ENCODE measurements around the gene GNG3. TPM values are rescaled to one million over a fixed set of nuclear protein-coding genes. Genes with fewer than 3 reads are reported as not detected.

GNG3 gene
- polyA plus RNA-seq, 1 donor, result 10.9 TPM

- H3K36me3 ChIP-seq (ENCODE audit: control insufficient read depth, insufficient read depth, low read length), result peaks cover 82% of the 10 kb centered on the region
- no peak overlapping the region for H3K27ac ChIP-seq (ENCODE audit: low read length)
- no peak overlapping the region for H3K4me3 ChIP-seq (ENCODE audit: low read length)
Observed at GRCh38 chr11:62716816-62717215, 9.3 kb downstream of the GNG3 start.

GRCh38 chr11:62719302-62719978, 12.0 kb downstream of the GNG3 start:
- Histone ChIP-seq H3K9me3 (ENCODE audit: control insufficient read depth, low read depth, low read length) (no peaks in the 10 kb centered on the region), H3K4me1 (ENCODE audit: control insufficient read depth, insufficient read depth, low read length) (peaks cover 21% of the 10 kb centered on the region), H3K27me3 (ENCODE audit: control insufficient read depth, insufficient read depth, low read length) (no peaks in the 10 kb centered on the region), H3K36me3 (ENCODE audit: control insufficient read depth, insufficient read depth, low read length) (peaks cover 93% of the 10 kb centered on the region), H3K4me3 (ENCODE audit: low read length) (no peak overlapping the region), H3K27ac (ENCODE audit: low read length) (no peak overlapping the region)
- DNase-seq, result no peak
- no CpG with 5 or more reads among the region's 2 CpGs for WGBS (ENCODE audit: insufficient coverage, low lambda C conversion rate)

More at GRCh38 chr11:62716816-62717215, 9.3 kb downstream of the GNG3 start:
- WGBS (ENCODE audit: insufficient coverage, low lambda C conversion rate), result 100% methylated on average over 9 of the region's 11 CpGs
- H3K4me1 ChIP-seq (ENCODE audit: control insufficient read depth, insufficient read depth, low read length), result peaks cover 44% of the 10 kb centered on the region
- DNase-seq, result no peak
- no peaks in the 10 kb centered on the region for H3K9me3 ChIP-seq (ENCODE audit: control insufficient read depth, low read depth, low read length)
- no peaks in the 10 kb centered on the region for H3K27me3 ChIP-seq (ENCODE audit: control insufficient read depth, insufficient read depth, low read length)

- Histone ChIP-seq H3K4me3 (ENCODE audit: low read length) (no peak overlapping the region), H3K36me3 (ENCODE audit: control insufficient read depth, insufficient read depth, low read length) (peaks cover 70% of the 10 kb centered on the region), H3K27me3 (ENCODE audit: control insufficient read depth, insufficient read depth, low read length) (no peaks in the 10 kb centered on the region), H3K4me1 (ENCODE audit: control insufficient read depth, insufficient read depth, low read length) (peaks cover under 1% of the 10 kb centered on the region), H3K27ac (ENCODE audit: low read length) (no peak overlapping the region), H3K9me3 (ENCODE audit: control insufficient read depth, low read depth, low read length) (no peaks in the 10 kb centered on the region)
- 80% methylated on average over 1 of the region's 7 CpGs for WGBS (ENCODE audit: insufficient coverage, low lambda C conversion rate)
- DNase-seq, result no peak
Observed at GRCh38 chr11:62721994-62722393, 14.5 kb downstream of the GNG3 start.

- Histone ChIP-seq H3K27me3 (ENCODE audit: control insufficient read depth, insufficient read depth, low read length) (no peaks in the 10 kb centered on the region), H3K4me1 (ENCODE audit: control insufficient read depth, insufficient read depth, low read length) (no peaks in the 10 kb centered on the region), H3K4me3 (ENCODE audit: low read length) (peak overlapping the region; percentile 66), H3K27ac (ENCODE audit: low read length) (no peak overlapping the region), H3K36me3 (ENCODE audit: control insufficient read depth, insufficient read depth, low read length) (peaks cover 49% of the 10 kb centered on the region), H3K9me3 (ENCODE audit: control insufficient read depth, low read depth, low read length) (no peaks in the 10 kb centered on the region)
- WGBS (ENCODE audit: insufficient coverage, low lambda C conversion rate), result no CpG with 5 or more reads among the region's 8 CpGs
- DNase-seq, result no peak
Observed at GRCh38 chr11:62724171-62724570, 16.7 kb downstream of the GNG3 start.

- peaks cover 35% of the 10 kb centered on the region for H3K36me3 ChIP-seq (ENCODE audit: control insufficient read depth, insufficient read depth, low read length)
- peak overlapping the region; percentile 66 for H3K4me3 ChIP-seq (ENCODE audit: low read length)
- peak in 1 of 2 donors; percentile 49 for DNase-seq
- no peaks in the 10 kb centered on the region for H3K9me3 ChIP-seq (ENCODE audit: control insufficient read depth, low read depth, low read length)
- no peaks in the 10 kb centered on the region for H3K27me3 ChIP-seq (ENCODE audit: control insufficient read depth, insufficient read depth, low read length)
- H3K4me1 ChIP-seq (ENCODE audit: control insufficient read depth, insufficient read depth, low read length), result no peaks in the 10 kb centered on the region
- no CpG with 5 or more reads among the region's 7 CpGs for WGBS (ENCODE audit: insufficient coverage, low lambda C conversion rate)
- peak overlapping the region; percentile 90 for H3K27ac ChIP-seq (ENCODE audit: low read length)
Observed at GRCh38 chr11:62725646-62726045, 18.2 kb downstream of the GNG3 start.

- Histone ChIP-seq H3K4me3 (ENCODE audit: low read length) (peak overlapping the region; percentile 66), H3K36me3 (ENCODE audit: control insufficient read depth, insufficient read depth, low read length) (peaks cover 28% of the 10 kb centered on the region), H3K9me3 (ENCODE audit: control insufficient read depth, low read depth, low read length) (no peaks in the 10 kb centered on the region), H3K4me1 (ENCODE audit: control insufficient read depth, insufficient read depth, low read length) (no peaks in the 10 kb centered on the region), H3K27me3 (ENCODE audit: control insufficient read depth, insufficient read depth, low read length) (no peaks in the 10 kb centered on the region), H3K27ac (ENCODE audit: low read length) (peak overlapping the region; percentile 90)
- WGBS (ENCODE audit: insufficient coverage, low lambda C conversion rate), result no CpG with 5 or more reads among the region's 51 CpGs
- no peak for DNase-seq
Observed at GRCh38 chr11:62726156-62726914, 18.9 kb downstream of the GNG3 start.

- DNase-seq, result no peak
- Histone ChIP-seq H3K27me3 (ENCODE audit: control insufficient read depth, insufficient read depth, low read length) (no peaks in the 10 kb centered on the region), H3K27ac (ENCODE audit: low read length) (peak overlapping the region; percentile 90), H3K4me1 (ENCODE audit: control insufficient read depth, insufficient read depth, low read length) (no peaks in the 10 kb centered on the region), H3K4me3 (ENCODE audit: low read length) (peak overlapping the region; percentile 66), H3K36me3 (ENCODE audit: control insufficient read depth, insufficient read depth, low read length) (peaks cover 23% of the 10 kb centered on the region), H3K9me3 (ENCODE audit: control insufficient read depth, low read depth, low read length) (no peaks in the 10 kb centered on the region)
- WGBS (ENCODE audit: insufficient coverage, low lambda C conversion rate), result no CpG with 5 or more reads among the region's 37 CpGs
Observed at GRCh38 chr11:62726915-62727164, 19.4 kb downstream of the GNG3 start.

- peak; percentile 99 for DNase-seq
- whole genome bisulfite sequencing (ENCODE audit: insufficient coverage, low lambda C conversion rate), result no CpG with 5 or more reads among the region's 72 CpGs
- peaks cover 18% of the 10 kb centered on the region for H3K36me3 ChIP-seq (ENCODE audit: control insufficient read depth, insufficient read depth, low read length)
- H3K27me3 ChIP-seq (ENCODE audit: control insufficient read depth, insufficient read depth, low read length), result no peaks in the 10 kb centered on the region
- H3K27ac ChIP-seq (ENCODE audit: low read length), result peak within 1 kb of the TSS; percentile 90
- H3K4me1 ChIP-seq (ENCODE audit: control insufficient read depth, insufficient read depth, low read length), result no peaks in the 10 kb centered on the region
- no peaks in the 10 kb centered on the region for H3K9me3 ChIP-seq (ENCODE audit: control insufficient read depth, low read depth, low read length)
- peak within 1 kb of the TSS; percentile 66 for H3K4me3 ChIP-seq (ENCODE audit: low read length)
Observed at GRCh38 chr11:62727165-62727871, 19.8 kb downstream of the GNG3 start, which contains the start of gene HNRNPUL2. HNRNPUL2 (minus strand) TSS chr11:62727457; CDS start chr11:62727156, 301 bp downstream.

GRCh38 chr11:62727872-62728170, 20.3 kb downstream of the GNG3 start:
- H3K36me3 ChIP-seq (ENCODE audit: control insufficient read depth, insufficient read depth, low read length), result peaks cover 13% of the 10 kb centered on the region
- H3K27me3 ChIP-seq (ENCODE audit: control insufficient read depth, insufficient read depth, low read length), result no peaks in the 10 kb centered on the region
- peak overlapping the region; percentile 66 for H3K4me3 ChIP-seq (ENCODE audit: low read length)
- H3K27ac ChIP-seq (ENCODE audit: low read length), result peak overlapping the region; percentile 90
- DNase-seq, result peak; percentile 95 to 99
- H3K4me1 ChIP-seq (ENCODE audit: control insufficient read depth, insufficient read depth, low read length), result no peaks in the 10 kb centered on the region
- WGBS (ENCODE audit: insufficient coverage, low lambda C conversion rate), result no CpG with 5 or more reads among the region's 20 CpGs
- H3K9me3 ChIP-seq (ENCODE audit: control insufficient read depth, low read depth, low read length), result no peaks in the 10 kb centered on the region

GRCh38 chr11:62728171-62728988, 20.9 kb downstream of the GNG3 start, which contains the start of gene TTC9C:
TTC9C (plus strand) TSS chr11:62728486; CDS start chr11:62728849, 363 bp downstream.
- H3K4me1 ChIP-seq (ENCODE audit: control insufficient read depth, insufficient read depth, low read length), result no peaks in the 10 kb centered on the region
- peak; percentile 77 to 90 for DNase-seq
- peak within 1 kb of the TSS; percentile 66 for H3K4me3 ChIP-seq (ENCODE audit: low read length)
- H3K36me3 ChIP-seq (ENCODE audit: control insufficient read depth, insufficient read depth, low read length), result peaks cover 12% of the 10 kb centered on the region
- peak within 1 kb of the TSS; percentile 90 for H3K27ac ChIP-seq (ENCODE audit: low read length)
- no peaks in the 10 kb centered on the region for H3K9me3 ChIP-seq (ENCODE audit: control insufficient read depth, low read depth, low read length)
- no CpG with 5 or more reads among the region's 29 CpGs for WGBS (ENCODE audit: insufficient coverage, low lambda C conversion rate)
- no peaks in the 10 kb centered on the region for H3K27me3 ChIP-seq (ENCODE audit: control insufficient read depth, insufficient read depth, low read length)
